Fibroblast of villous mesenchyme (primary cell): ENCODE results near the gene NKIRAS2. TPM values are rescaled to one million over a fixed set of nuclear protein-coding genes. Genes with fewer than 3 reads are reported as not detected.

Experiments used
- DNase-seq: peaks from one replicate; pipeline ENCODE4 v3.0.0-alpha.2; 2010; ENCODE audit warnings: low read depth
- H3K4me3 ChIP-seq: 2 replicates; pipeline ENCODE4 v1.5.1; 2011; ENCODE audit warnings: low read depth, mild to moderate bottlenecking, low read length
- total RNA-seq: library from RNA; depleted of rRNA; stranded (reverse); fragments of >200 nt; gene quantifications from 2 replicates; pipeline ENCODE4 v1.2.3, GENCODE V29; 2012
- TF ChIP-seq, protein P1 (sequence below): IDR thresholded peaks from 2 replicates; pipeline ENCODE4 v1.5.1; 2012; ENCODE audit warnings: low read depth, mild to moderate bottlenecking, low read length; ENCODE audit not compliant: insufficient read depth

The NKIRAS2 gene
- total RNA-seq, 1 donor = 35.8 TPM

DNA sequence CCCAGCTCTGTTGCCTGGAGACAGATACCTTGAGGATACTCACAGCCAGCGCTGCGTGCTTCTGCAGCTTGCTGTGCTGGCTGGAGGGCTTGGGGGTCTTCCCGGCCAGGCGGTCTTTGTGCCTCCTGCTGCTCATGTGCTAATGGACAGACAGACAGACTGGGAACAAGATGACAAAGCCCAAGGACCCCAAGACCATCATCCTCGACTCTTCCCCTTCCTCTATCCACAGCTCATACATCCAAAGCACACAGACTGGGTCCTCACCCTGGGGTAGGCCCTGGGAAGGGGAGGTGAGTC is 7.7 kb downstream of the NKIRAS2 start:
- H3K4me3 ChIP-seq = no peak overlapping the region
- DNase-seq = no peak
- TF ChIP-seq, protein P1, sequence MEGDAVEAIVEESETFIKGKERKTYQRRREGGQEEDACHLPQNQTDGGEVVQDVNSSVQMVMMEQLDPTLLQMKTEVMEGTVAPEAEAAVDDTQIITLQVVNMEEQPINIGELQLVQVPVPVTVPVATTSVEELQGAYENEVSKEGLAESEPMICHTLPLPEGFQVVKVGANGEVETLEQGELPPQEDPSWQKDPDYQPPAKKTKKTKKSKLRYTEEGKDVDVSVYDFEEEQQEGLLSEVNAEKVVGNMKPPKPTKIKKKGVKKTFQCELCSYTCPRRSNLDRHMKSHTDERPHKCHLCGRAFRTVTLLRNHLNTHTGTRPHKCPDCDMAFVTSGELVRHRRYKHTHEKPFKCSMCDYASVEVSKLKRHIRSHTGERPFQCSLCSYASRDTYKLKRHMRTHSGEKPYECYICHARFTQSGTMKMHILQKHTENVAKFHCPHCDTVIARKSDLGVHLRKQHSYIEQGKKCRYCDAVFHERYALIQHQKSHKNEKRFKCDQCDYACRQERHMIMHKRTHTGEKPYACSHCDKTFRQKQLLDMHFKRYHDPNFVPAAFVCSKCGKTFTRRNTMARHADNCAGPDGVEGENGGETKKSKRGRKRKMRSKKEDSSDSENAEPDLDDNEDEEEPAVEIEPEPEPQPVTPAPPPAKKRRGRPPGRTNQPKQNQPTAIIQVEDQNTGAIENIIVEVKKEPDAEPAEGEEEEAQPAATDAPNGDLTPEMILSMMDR = no peak

DNA sequence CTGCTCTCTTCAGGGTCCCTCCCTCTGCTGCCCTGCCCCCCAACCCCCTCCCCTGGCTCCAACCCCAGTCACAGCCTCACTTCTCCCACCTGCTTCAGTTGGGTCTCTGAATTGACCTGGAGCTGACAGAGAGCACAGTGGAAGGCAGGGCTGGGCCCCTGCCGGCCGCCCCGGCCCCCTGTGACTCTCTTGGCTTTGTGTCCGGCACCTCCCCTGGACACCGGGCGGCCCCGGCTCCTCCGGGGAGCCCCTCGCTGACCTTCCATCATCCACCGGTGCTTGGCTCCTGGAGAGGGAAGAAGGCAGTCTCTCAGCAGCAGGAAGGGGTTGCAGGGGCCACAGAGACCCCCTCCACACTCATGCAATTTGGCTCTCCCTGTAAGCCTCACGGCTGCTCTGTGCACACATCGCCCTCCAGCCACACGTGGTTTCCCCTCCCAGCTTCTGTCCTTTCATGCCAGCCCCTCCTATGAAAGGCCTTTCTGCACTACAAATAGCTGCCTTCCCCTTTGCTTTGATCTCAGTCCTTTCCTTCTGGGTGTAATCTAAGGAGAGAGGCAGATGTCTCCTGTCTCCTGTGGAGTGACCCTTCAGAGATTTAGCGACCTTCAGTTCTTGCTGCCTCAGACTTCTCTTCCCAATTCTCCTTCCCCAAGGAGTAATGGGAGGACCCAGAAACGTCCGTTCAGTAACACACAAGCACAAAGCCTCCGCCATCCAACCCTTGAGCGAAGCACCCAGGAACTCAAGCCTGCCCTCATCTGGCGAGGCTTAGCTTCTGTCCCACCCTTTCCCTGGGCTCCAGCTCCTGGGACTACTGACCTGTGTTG is 8.3 kb downstream of the NKIRAS2 start:
- no peak for DNase-seq
- H3K4me3 ChIP-seq = no peak overlapping the region
- TF ChIP-seq, protein P1 = peak; percentile 25

DNA sequence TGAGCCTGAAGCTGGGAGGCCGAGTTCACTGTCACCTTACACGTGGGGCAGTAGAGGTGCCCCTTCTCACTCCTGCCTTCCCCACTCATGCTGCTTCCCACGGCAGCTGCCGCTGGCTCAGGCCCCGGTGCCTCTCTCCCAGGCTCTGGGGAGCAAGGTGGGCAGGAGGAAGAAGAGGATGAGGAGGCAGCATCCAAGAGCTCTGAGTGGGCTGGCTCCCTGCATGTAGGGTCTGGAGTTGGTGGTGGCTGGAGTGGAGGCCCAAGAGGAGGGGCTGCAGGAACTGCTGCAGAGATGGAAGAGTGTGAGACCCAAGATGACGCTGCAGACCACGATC is 8.9 kb downstream of the NKIRAS2 start:
- no peak for DNase-seq
- no peak overlapping the region for H3K4me3 ChIP-seq
- TF ChIP-seq, protein P1 = peak; percentile 0

GRCh38 chr17:42031584-42031983 is 11.7 kb downstream of the NKIRAS2 start:
- no peak overlapping the region for H3K4me3 ChIP-seq
- TF ChIP-seq, protein P1 = no peak
- DNase-seq = no peak

GRCh38 chr17:42034059-42034458 is 14.2 kb downstream of the NKIRAS2 start:
- H3K4me3 ChIP-seq = no peak overlapping the region
- TF ChIP-seq, protein P1 = no peak
- DNase-seq = no peak

- TF ChIP-seq, protein P1 = no peak
- H3K4me3 ChIP-seq = no peak overlapping the region
- DNase-seq = no peak
Measured at GRCh38 chr17:42038221-42038973, 18.5 kb downstream of the NKIRAS2 start.
